ENCODE measurements around the gene ADD1. TPM values are rescaled to one million over a fixed set of nuclear protein-coding genes. Genes with fewer than 3 reads are reported as not detected.

ADD1 gene
- polyA plus RNA-seq, 1 donor (not counting 4 experiments of a cell fraction or from before 2014, with no cell fraction given) = 109 TPM

DNA sequence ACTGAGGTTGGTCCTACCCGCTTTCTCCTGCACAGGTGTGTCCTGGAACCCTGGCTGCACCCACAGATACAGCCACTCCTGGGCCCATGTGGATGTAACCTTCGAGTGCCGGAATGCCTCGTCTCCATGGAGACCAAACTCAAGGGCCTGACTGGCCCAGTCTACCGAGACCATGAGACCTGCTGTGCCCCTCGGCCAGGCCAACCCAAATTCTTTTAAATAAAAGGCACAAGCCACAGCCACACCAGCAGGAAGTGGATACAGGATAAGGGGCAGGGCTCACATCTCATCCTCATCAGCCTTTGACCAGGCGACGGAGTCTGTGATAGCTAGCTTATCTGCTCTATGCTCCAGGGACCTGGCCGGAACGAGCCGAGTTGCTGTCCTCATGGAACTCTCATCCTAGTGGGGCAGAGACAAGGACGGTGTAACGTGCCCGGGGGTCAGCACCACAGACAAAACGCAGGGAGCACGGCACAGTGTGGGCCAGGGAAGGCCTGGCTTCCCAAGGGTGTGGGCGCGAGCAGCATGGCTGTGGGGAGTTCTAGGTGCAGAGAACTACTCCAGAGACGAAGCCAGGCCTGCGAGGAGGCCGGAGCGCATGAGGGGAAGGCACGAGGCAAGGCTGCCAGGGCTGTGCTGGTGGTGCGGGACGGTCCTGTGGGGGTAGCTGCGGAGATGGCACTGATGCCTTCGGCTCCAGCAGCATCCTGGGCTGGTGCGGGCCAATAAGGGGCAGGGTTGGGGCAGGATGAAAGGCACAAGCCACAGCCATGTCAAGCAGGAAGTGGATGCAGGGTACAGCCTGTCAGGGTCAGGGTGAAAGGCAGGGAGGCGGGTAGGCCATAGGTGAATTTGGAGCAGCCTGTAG, 96.9 kb downstream of the ADD1 start:
- Histone ChIP-seq H3K4me2 (ENCODE audit: control insufficient read depth, extremely low read depth, insufficient read depth, low read depth, low read length) (no peak overlapping the region), H3K9ac (ENCODE audit: control insufficient read depth, extremely low read depth, insufficient read depth, low read length) (no peak overlapping the region), H4K20me1 (ENCODE audit: control insufficient read depth, extremely low read depth, insufficient read depth, low read length) (peaks cover 23% of the 10 kb centered on the region), H3K9me3 (ENCODE audit: control insufficient read depth, low read depth, low read length) (no peaks in the 10 kb centered on the region), H2AFZ (ENCODE audit: control insufficient read depth, low read length) (no peak overlapping the region), H3K27me3 (ENCODE audit: control insufficient read depth, extremely low read depth, insufficient read depth, low read length) (no peaks in the 10 kb centered on the region), H3K27ac (ENCODE audit: control insufficient read depth, insufficient read depth, low read length) (no peak overlapping the region), H3K9me1 (ENCODE audit: control insufficient read depth, extremely low read depth, insufficient read depth, low read length) (no peaks in the 10 kb centered on the region), H3K4me3 (ENCODE audit: control insufficient read depth in 2 of 3, extremely low read depth in 1 of 3, insufficient read depth in 2 of 3, low read depth in 1 of 3, low read length in 3 of 3) (no peak overlapping the region), H3K79me2 (ENCODE audit: control insufficient read depth, insufficient read depth, low read length) (peaks cover 10% of the 10 kb centered on the region), H3K4me1 (ENCODE audit: control insufficient read depth, extremely low read depth, insufficient read depth, low read length) (peaks cover 26% of the 10 kb centered on the region), H3K36me3 (ENCODE audit: control insufficient read depth in 2 of 2, extremely low read depth in 1 of 2, insufficient read depth in 2 of 2, low read length in 2 of 2) (peaks cover 34 to 62% of the 10 kb centered on the region in 2 experiments)
- no peak for FAIRE-seq
- dilution Hi-C loops (cut with MboI; ENCODE audit: extremely low pct_ligation_motif_present, low sequenced_read_pairs) = no loop called here
- TF ChIP-seq, protein P1, sequence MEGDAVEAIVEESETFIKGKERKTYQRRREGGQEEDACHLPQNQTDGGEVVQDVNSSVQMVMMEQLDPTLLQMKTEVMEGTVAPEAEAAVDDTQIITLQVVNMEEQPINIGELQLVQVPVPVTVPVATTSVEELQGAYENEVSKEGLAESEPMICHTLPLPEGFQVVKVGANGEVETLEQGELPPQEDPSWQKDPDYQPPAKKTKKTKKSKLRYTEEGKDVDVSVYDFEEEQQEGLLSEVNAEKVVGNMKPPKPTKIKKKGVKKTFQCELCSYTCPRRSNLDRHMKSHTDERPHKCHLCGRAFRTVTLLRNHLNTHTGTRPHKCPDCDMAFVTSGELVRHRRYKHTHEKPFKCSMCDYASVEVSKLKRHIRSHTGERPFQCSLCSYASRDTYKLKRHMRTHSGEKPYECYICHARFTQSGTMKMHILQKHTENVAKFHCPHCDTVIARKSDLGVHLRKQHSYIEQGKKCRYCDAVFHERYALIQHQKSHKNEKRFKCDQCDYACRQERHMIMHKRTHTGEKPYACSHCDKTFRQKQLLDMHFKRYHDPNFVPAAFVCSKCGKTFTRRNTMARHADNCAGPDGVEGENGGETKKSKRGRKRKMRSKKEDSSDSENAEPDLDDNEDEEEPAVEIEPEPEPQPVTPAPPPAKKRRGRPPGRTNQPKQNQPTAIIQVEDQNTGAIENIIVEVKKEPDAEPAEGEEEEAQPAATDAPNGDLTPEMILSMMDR (optimal IDR thresholded peaks at IDR 0.05 in 1 of 3, IDR thresholded peaks at IDR 0.05 in 1 of 3, conservative IDR thresholded peaks at IDR 0.05 in 1 of 3; ENCODE audit: extremely low read depth in 1 of 3, insufficient read depth in 2 of 3, low read length in 3 of 3) = no peak
- no peak for TF ChIP-seq EZH2 (IDR thresholded peaks at IDR 0.05; ENCODE audit: low read length)
- no peak for DNase-seq (ENCODE audit: low read depth, low spot score)

DNA sequence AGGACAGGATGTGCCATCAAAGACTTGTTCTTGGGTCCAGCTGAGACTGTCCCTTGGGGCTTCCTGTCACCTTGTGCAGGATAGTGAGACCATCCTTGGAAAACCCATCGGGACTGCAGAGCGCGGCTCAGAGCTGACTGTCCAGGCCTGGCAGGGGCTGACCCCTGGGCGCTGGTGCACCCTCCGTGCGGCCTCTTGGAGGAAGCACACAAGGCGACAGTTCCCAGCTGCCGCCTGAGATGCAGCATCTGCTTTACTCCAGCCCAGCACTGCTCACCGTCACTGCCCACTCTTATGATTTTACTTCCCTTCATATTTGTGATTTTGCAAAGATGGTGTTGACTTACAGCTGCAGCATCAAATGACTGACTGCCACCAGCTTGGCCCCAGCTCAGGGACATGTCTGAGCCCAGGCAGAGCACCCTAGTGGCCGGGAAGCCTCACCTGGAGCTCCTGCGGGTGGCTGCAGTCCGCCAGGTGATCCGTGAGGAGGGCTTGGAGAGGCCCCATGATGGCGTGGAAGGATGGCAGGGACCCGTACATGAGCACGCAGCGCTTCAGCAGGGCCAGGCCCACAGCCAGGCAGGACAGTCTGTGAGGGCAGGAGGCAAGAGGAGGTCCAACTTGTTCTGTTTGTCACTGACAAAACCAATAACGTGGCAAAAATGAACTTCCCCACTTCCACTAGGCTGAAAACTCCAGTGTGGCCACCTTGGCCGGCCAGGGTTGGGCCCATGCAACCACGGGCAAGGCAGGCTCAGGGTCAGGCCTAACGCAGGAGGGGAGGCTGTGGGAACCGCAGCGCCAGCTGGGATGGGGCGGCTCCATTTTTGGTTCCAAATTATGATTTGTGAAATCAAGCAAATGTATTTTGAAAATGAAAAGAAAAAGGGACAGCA, 97.7 kb downstream of the ADD1 start:
- Histone ChIP-seq H3K4me3 (ENCODE audit: control insufficient read depth in 2 of 3, extremely low read depth in 1 of 3, insufficient read depth in 2 of 3, low read depth in 1 of 3, low read length in 3 of 3) (no peak overlapping the region), H3K9me1 (ENCODE audit: control insufficient read depth, extremely low read depth, insufficient read depth, low read length) (no peaks in the 10 kb centered on the region), H3K79me2 (ENCODE audit: control insufficient read depth, insufficient read depth, low read length) (peaks cover 8% of the 10 kb centered on the region), H4K20me1 (ENCODE audit: control insufficient read depth, extremely low read depth, insufficient read depth, low read length) (peaks cover 22% of the 10 kb centered on the region), H3K36me3 (ENCODE audit: control insufficient read depth in 2 of 2, extremely low read depth in 1 of 2, insufficient read depth in 2 of 2, low read length in 2 of 2) (peaks cover 37 to 63% of the 10 kb centered on the region in 2 experiments), H3K4me1 (ENCODE audit: control insufficient read depth, extremely low read depth, insufficient read depth, low read length) (peaks cover 19% of the 10 kb centered on the region), H3K27ac (ENCODE audit: control insufficient read depth, insufficient read depth, low read length) (no peak overlapping the region), H3K4me2 (ENCODE audit: control insufficient read depth, extremely low read depth, insufficient read depth, low read depth, low read length) (no peak overlapping the region), H3K27me3 (ENCODE audit: control insufficient read depth, extremely low read depth, insufficient read depth, low read length) (no peaks in the 10 kb centered on the region), H2AFZ (ENCODE audit: control insufficient read depth, low read length) (no peak overlapping the region), H3K9me3 (ENCODE audit: control insufficient read depth, low read depth, low read length) (no peaks in the 10 kb centered on the region), H3K9ac (ENCODE audit: control insufficient read depth, extremely low read depth, insufficient read depth, low read length) (no peak overlapping the region)
- TF ChIP-seq, protein P1 (optimal IDR thresholded peaks at IDR 0.05 in 1 of 3, IDR thresholded peaks at IDR 0.05 in 1 of 3, conservative IDR thresholded peaks at IDR 0.05 in 1 of 3; ENCODE audit: extremely low read depth in 1 of 3, insufficient read depth in 2 of 3, low read length in 3 of 3) = no peak
- TF ChIP-seq EZH2 (IDR thresholded peaks at IDR 0.05; ENCODE audit: low read length) = no peak
- dilution Hi-C loops (cut with MboI; ENCODE audit: extremely low pct_ligation_motif_present, low sequenced_read_pairs) = no loop called here
- no peak for DNase-seq (ENCODE audit: low read depth, low spot score)
- no peak for FAIRE-seq
